Measurements from ENCODE around the gene FBN1.

GRCh38 chr15:48614051-48614450 is 31.5 kb downstream of the FBN1 start:
- TF ChIP-seq CTCF (IDR thresholded peaks at IDR 0.05 in 4 of 5, conservative IDR thresholded peaks at IDR 0.05 in 1 of 5), result no peak
- TF ChIP-seq POLR2A (IDR thresholded peaks at IDR 0.05), result no peak

Data from gastrocnemius medialis (tissue), 4 donors.